A549 treated with GW870086 at 1 μM for 4 hours (cell line): ENCODE measurements around the gene LMNA. TPM values are rescaled to one million over a fixed set of nuclear protein-coding genes. Genes with fewer than 3 reads are reported as not detected.

Experiments used
- total RNA-seq: library from RNA; stranded (reverse); fragments of 200-300 nt; extraction: Qiagen RNA extraction; gene quantifications from 5 replicates; pipeline ENCODE4 v1.2.3, GENCODE V29; 2022; ENCODE audit warnings: low read depth

The LMNA gene
- total RNA-seq, result 635 to 777 TPM (median 765 TPM) in 5 replicates

DNA sequence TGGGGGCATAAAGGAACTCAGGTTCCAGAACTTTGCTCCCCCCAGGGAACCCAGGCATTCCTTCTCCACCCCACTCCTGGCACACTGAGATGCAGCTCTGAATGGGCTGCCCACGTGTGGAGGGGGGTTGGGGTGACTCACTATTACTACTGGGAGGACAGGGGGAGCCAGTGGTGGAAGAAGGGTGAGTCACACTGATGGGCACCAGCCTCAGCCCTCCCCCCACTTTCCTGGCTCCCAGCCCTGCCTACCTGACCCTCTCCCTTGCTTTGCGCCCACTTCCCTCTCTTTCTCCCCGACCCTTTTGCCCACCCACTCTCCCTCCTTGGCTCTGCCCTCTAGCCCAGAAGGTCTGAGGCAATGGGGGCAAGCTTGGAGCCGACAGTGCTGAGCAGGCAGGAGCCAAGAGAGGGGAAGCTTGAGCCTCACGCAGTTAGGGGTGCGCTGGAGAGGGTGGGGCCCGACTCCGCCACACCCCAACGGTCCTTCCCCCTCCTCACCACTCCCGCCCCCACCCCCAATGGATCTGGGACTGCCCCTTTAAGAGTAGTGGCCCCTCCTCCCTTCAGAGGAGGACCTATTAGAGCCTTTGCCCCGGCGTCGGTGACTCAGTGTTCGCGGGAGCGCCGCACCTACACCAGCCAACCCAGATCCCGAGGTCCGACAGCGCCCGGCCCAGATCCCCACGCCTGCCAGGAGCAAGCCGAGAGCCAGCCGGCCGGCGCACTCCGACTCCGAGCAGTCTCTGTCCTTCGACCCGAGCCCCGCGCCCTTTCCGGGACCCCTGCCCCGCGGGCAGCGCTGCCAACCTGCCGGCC is at the start of gene LMNA:
TSS of gene LMNA (plus strand) at position 611 of the 818 bp plus-strand sequence. CDS start 208 bp downstream, outside the sequence.

DNA sequence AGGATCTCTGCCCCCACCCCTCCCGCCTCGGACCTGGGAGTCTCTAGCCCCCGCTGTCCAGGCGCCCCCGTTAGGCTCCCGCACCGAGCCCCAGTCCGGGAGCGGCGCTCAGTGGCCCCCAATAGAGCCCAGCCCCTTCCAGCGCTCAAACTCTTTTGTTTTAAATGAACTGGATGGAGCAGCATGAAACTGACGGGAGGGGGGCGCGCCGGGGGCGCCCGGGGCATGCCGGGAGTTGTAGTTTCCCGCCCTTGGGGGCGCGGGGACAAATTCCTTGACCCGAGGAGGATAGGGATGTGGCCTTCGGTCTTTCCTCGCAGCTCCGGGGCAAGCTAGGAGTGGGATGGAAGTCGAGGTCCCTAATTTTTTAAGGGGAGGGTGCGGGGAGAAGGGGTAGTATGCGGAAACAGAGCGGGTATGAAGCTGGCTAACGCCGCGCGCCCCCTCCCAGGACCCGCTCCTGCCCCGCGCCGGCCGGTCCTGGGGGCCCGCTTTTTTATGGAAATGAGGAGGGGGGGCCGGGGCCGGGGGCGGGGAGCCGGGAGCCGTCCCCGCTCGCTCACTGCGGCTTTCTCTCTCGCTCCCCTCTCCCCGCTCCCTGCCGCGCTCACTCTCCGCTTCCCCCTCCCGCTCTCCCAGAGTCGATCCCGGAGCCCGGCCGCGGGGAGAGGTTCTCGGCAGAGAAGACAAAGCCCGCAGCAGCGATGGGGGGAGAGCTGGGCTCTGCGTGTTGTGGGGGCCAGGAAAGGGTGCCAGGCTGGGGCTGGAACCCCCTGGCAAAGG is 32.0 kb upstream of the LMNA start, which contains the start of gene MEX3A:
TSS of gene MEX3A (minus strand) at position 157 of the 783 bp plus-strand sequence. CDS start 467 bp downstream, outside the sequence.

DNA sequence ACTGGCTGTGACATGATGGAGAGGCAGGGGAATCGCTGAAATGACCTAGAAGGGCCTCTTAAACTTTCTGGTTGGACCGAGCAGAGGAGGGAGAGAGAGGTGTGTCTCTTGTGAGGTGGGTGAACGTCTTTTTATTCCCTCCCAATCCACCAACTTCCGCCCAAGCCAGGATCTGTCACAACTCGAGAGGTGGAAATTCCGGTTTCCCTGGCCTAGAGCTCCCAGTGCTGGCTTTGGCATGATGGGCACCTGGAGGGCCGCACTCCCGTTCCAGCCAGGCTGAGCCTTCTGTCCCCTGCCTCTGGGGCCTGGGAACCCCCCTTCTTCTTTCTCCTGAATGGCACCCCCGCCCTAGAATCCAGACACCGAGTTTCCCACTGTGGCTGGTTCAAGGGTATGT is 38.9 kb downstream of the LMNA start, which contains the start of gene SEMA4A:
TSS of gene SEMA4A (plus strand) at position 224 of the 400 bp plus-strand sequence. CDS start 994 bp downstream, outside the sequence.

Other genes starting within 250 kb of the LMNA start
- 21.5 to 24.8 TPM (median 22.5 TPM) in 5 replicates for gene RIT1, start 203.4 kb upstream of the LMNA start, total RNA-seq
- 20.1 to 26.0 TPM (median 23.3 TPM) in 5 replicates for gene KHDC4, start 180.3 kb upstream of the LMNA start, total RNA-seq
- gene RXFP4, start 173.1 kb upstream of the LMNA start, total RNA-seq, result not detected in 5 replicates
- 37.0 to 47.9 TPM (median 45.4 TPM) in 5 replicates for gene ARHGEF2, start 136.2 kb upstream of the LMNA start, total RNA-seq
- gene SSR2, start 93.8 kb upstream of the LMNA start, total RNA-seq, result 260 to 269 TPM (median 265 TPM) in 5 replicates
- 32.7 to 44.1 TPM (median 39.4 TPM) in 5 replicates for gene UBQLN4, start 60.9 kb upstream of the LMNA start, total RNA-seq
- gene LAMTOR2, start 59.9 kb upstream of the LMNA start, total RNA-seq, result 155 to 166 TPM (median 160 TPM) in 5 replicates
- not detected in 5 replicates for gene RAB25, start 53.6 kb upstream of the LMNA start, total RNA-seq
- 0.98 to 2.3 TPM (median 1.8 TPM) in 5 replicates for gene MEX3A, start 32.2 kb upstream of the LMNA start, total RNA-seq
- gene SEMA4A, start 38.9 kb downstream of the LMNA start, total RNA-seq, result 0.33 to 0.47 TPM (median 0.41 TPM) in 5 replicates
- gene SLC25A44, start 79.4 kb downstream of the LMNA start, total RNA-seq, result 26.0 to 29.3 TPM (median 27.2 TPM) in 5 replicates
- 55.2 to 64.4 TPM (median 59.5 TPM) in 5 replicates for gene PMF1, start 98.3 kb downstream of the LMNA start, total RNA-seq
- gene BGLAP, start 127.5 kb downstream of the LMNA start, total RNA-seq, result 0.23 to 1.0 TPM (median 0.61 TPM) in 4 of 5 replicates, not detected in the other
- gene PAQR6, start 133.3 kb downstream of the LMNA start, total RNA-seq, result 2.4 to 5.5 TPM (median 3.3 TPM) in 5 replicates
- 40.9 to 46.9 TPM (median 43.9 TPM) in 5 replicates for gene SMG5, start 168.1 kb downstream of the LMNA start, total RNA-seq
- gene TMEM79, start 169.6 kb downstream of the LMNA start, total RNA-seq, result 6.0 to 7.9 TPM (median 7.5 TPM) in 5 replicates
- gene GLMP, start 181.0 kb downstream of the LMNA start, total RNA-seq, result 33.0 to 47.2 TPM (median 42.7 TPM) in 5 replicates
- gene VHLL, start 184.6 kb downstream of the LMNA start, total RNA-seq, result not detected in 5 replicates
- gene CCT3, start 223.6 kb downstream of the LMNA start, total RNA-seq, result 379 to 412 TPM (median 408 TPM) in 5 replicates
- gene TSACC, start 223.8 kb downstream of the LMNA start, total RNA-seq, result 1.9 to 3.5 TPM (median 2.2 TPM) in 5 replicates